ENCODE measurements around the gene ZNF140.

Gene ZNF140

GRCh38 chr12:133106253-133106652, 25.5 kb downstream of the ZNF140 start:
- H3K4me3 ChIP-seq (ENCODE audit: low read depth, low read length): no peak overlapping the region
- DNase-seq (ENCODE audit: low read depth): peak; percentile 12
- TF ChIP-seq, protein P1, sequence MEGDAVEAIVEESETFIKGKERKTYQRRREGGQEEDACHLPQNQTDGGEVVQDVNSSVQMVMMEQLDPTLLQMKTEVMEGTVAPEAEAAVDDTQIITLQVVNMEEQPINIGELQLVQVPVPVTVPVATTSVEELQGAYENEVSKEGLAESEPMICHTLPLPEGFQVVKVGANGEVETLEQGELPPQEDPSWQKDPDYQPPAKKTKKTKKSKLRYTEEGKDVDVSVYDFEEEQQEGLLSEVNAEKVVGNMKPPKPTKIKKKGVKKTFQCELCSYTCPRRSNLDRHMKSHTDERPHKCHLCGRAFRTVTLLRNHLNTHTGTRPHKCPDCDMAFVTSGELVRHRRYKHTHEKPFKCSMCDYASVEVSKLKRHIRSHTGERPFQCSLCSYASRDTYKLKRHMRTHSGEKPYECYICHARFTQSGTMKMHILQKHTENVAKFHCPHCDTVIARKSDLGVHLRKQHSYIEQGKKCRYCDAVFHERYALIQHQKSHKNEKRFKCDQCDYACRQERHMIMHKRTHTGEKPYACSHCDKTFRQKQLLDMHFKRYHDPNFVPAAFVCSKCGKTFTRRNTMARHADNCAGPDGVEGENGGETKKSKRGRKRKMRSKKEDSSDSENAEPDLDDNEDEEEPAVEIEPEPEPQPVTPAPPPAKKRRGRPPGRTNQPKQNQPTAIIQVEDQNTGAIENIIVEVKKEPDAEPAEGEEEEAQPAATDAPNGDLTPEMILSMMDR (IDR thresholded peaks at IDR 0.05; ENCODE audit: insufficient read depth, low read depth, low read length, missing control alignments): no peak

- no peak overlapping the region for H3K4me3 ChIP-seq (ENCODE audit: low read depth, low read length)
- TF ChIP-seq, protein P1 (IDR thresholded peaks at IDR 0.05; ENCODE audit: insufficient read depth, low read depth, low read length, missing control alignments): no peak
- no peak for DNase-seq (ENCODE audit: low read depth)
Measured at GRCh38 chr12:133107121-133107520, 26.4 kb downstream of the ZNF140 start.

DNA sequence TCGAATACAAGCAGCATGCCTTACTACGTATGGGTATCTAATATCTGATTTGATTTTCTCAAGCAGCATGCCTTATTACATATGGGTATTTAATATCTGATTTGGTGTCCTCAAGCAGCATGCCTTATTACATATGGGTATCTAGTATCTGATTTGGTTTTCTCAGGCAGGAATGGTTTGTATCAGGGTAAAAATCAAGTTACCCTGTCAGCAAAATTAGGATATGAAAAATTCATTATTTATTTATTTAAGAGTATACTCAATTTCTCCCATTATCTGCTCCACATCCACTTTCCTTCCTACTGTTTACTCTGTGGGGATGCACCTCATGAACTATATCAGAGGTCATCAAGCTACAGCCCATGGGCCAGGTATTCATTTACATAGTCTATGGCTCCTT, 27.4 kb downstream of the ZNF140 start:
- H3K4me3 ChIP-seq (ENCODE audit: low read depth, low read length): no peak overlapping the region
- TF ChIP-seq, protein P1 (IDR thresholded peaks at IDR 0.05; ENCODE audit: insufficient read depth, low read depth, low read length, missing control alignments): no peak

DNA sequence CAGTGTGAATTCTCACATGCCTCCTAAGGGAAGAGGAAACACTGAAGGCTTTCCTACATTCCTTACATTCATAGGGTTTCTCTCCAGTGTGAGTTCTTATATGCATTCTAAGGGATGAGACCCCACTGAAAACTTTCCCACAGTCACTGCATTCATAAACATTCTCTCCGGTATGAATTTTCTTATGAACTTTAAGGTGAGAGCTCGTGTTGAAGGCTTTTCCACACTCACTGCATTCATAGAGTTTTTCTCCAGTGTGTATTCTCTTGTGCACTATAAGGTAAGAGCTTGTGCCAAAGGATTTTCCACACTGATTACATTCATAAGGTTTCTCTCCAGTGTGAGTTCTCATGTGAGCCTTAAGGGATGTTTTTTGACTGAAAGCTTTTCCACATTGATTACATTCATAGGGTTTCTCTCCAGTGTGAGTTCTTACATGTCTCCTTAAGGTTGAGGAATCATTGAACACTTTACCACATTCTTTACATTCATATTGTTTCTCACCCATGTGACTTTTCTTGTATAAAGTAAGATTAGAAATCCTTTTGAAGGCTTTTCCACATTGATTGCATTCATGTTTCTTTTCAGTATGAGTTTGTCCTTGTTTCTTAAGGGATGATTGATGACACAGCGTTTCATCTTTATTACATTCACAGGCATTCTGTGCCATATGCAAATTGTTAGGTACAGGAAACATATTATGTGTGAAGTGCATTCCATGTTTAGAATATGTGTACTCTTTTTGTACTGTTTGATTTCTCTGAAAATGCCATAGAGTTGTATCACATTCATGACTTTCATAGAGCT, 39.9 kb downstream of the ZNF140 start:
- no peak for DNase-seq (ENCODE audit: low read depth)
- no peak overlapping the region for H3K4me3 ChIP-seq (ENCODE audit: low read depth, low read length)
- TF ChIP-seq, protein P1 (IDR thresholded peaks at IDR 0.05; ENCODE audit: insufficient read depth, low read depth, low read length, missing control alignments): no peak

More for the DNA sequence above, 27.4 kb downstream of the ZNF140 start:
- no peak for DNase-seq (ENCODE audit: low read depth)

DNA sequence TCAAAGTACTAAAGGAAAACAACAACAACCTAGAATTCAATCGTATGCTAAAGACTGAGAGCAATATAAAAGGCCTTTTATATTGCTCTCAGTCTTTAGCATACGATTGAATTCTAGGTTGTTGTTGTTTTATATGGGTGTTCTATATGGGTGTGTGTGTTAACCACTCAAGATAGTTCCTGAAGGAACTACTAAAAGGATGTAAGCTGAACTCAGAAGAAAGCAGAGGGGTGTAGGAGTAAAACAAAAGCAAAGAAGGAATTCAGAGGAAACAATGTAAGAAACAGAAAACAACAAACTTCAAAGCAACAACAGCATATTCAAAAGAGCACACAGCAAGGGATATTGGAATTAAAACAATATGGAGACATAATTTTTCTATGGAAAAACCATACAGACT, 44.0 kb downstream of the ZNF140 start:
- no peak overlapping the region for H3K4me3 ChIP-seq (ENCODE audit: low read depth, low read length)
- TF ChIP-seq, protein P1 (IDR thresholded peaks at IDR 0.05; ENCODE audit: insufficient read depth, low read depth, low read length, missing control alignments): no peak
- no peak for DNase-seq (ENCODE audit: low read depth)

DNA sequence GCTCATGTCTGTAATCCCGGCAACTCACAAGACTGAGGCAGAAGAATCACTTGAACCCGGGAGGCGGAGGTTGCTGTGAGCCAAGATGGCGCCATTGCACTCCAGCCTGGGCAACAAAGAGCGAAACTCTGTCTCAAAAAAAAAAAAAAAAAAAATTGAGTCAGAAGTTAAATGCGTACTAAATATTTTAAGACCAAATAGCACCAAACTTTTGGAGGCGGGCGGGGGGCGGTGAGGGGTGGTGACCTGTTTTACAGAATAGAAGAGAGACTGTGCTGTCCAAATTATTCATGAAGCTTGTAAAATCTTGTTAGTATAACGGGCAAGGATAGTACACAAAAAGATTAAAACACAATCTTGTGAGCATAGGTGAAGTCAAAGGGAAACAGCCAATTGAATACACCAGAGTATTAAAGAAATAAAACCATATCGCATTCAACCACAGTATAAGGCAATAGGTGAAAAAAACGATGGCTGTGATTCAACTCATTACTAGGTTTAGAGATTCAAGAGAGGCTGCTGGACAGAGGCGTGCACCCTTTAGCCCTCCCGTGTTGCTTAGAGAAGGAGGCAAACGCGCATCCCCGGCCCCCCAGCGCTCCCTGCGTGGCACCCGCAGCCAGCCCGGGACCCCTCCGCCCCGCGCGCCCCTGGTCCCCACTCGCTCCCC, 48.8 kb downstream of the ZNF140 start:
- no peak for DNase-seq (ENCODE audit: low read depth)
- peak overlapping the region; percentile 83 for H3K4me3 ChIP-seq (ENCODE audit: low read depth, low read length)
- TF ChIP-seq, protein P1 (IDR thresholded peaks at IDR 0.05; ENCODE audit: insufficient read depth, low read depth, low read length, missing control alignments): no peak

Data from GM12865 (cell line).